ENCODE results near the gene GMDS.

- TF ChIP-seq, protein P1, sequence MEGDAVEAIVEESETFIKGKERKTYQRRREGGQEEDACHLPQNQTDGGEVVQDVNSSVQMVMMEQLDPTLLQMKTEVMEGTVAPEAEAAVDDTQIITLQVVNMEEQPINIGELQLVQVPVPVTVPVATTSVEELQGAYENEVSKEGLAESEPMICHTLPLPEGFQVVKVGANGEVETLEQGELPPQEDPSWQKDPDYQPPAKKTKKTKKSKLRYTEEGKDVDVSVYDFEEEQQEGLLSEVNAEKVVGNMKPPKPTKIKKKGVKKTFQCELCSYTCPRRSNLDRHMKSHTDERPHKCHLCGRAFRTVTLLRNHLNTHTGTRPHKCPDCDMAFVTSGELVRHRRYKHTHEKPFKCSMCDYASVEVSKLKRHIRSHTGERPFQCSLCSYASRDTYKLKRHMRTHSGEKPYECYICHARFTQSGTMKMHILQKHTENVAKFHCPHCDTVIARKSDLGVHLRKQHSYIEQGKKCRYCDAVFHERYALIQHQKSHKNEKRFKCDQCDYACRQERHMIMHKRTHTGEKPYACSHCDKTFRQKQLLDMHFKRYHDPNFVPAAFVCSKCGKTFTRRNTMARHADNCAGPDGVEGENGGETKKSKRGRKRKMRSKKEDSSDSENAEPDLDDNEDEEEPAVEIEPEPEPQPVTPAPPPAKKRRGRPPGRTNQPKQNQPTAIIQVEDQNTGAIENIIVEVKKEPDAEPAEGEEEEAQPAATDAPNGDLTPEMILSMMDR (CRISPR knock-in tag; IDR thresholded peaks at IDR 0.05): no peak
- no peak for TF ChIP-seq RBFOX2 (IDR thresholded peaks at IDR 0.05; ENCODE audit: low read depth, low read length)
- no peak for TF ChIP-seq GLI4 (CRISPR knock-in tag; IDR thresholded peaks at IDR 0.05; ENCODE audit: borderline replicate concordance)
- no peak for TF ChIP-seq ZNF431 (CRISPR knock-in tag; IDR thresholded peaks at IDR 0.05; ENCODE audit: borderline replicate concordance, low read depth)
- TF ChIP-seq POLR2A (IDR thresholded peaks at IDR 0.05; ENCODE audit: insufficient read depth in 1 of 2, low read depth in 2 of 2, low read length in 2 of 2): no peak
- TF ChIP-seq MAX (IDR thresholded peaks at IDR 0.05): no peak
- no peak for TF ChIP-seq PRPF4 (IDR thresholded peaks at IDR 0.05; ENCODE audit: low read depth, low read length, poor library complexity, severe bottlenecking)
- no peak for TF ChIP-seq MIER2 (CRISPR knock-in tag; IDR thresholded peaks at IDR 0.05)
- no peak for TF ChIP-seq SNAI1 (CRISPR knock-in tag; IDR thresholded peaks at IDR 0.05; ENCODE audit: borderline replicate concordance)
These were observed 581.1 kb downstream of the GMDS start for GRCh38 chr6:1664329-1664728.
